HFF-Myc (cell line): Measurements from ENCODE around the gene GFOD2.

ENCODE experiments used
- DNase-seq: peaks from one replicate; pipeline ENCODE4 v3.0.0-alpha.2; 2011; ENCODE audit warnings: low read depth; ENCODE audit errors: extremely low read depth
- H3K4me3 ChIP-seq: replicated peaks from 2 replicates; pipeline ENCODE4 v1.5.1; 2011; ENCODE audit warnings: low read depth, mild to moderate bottlenecking, control low read depth, low read length
- CTCF ChIP-seq: IDR thresholded peaks from 2 replicates; pipeline ENCODE4 v1.5.1; 2012; ENCODE audit warnings: mild to moderate bottlenecking, low read depth, low read length, control low read depth; ENCODE audit errors: missing control alignments

The GFOD2 gene

GRCh38 chr16:67734731-67735201 lies 15.7 kb upstream of the GFOD2 start:
- TF ChIP-seq CTCF: no peak
- DNase-seq: no peak
- H3K4me3 ChIP-seq: no peak overlapping the region

DNA sequence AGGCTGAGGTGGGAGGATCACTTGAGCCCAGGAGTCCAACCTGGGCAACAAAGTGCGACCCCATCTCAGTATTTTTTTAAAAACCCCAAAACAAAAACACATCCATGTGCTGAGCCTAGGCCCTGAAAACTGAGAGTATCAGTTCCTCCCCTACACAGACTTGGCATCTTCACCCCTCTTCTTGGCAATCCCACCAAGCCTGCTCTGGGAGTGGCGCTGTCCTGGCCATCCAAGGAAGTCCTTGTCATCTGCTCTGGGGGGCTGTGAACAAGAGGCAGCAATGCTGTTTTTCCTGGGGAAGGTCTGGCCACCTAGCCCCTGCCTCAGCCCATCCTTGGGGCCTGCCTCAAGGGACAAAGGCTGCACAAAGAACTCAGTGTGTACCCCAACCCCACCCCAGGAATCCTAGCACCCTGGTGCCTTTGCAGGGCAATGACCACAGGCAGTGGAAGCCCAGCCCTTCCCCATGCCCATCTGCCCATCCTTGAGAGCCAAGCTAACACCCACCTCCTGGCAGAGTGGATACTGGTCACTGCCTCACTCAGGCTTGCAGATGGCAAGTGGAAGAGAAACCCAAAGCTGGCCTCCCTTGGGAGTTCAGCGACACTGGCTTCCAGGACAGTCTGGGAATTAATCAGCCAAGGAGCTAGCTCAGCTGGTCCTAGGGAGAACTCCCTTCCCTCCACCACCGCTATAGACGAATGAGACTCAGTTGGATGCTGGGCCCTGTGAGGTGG lies 14.8 kb upstream of the GFOD2 start:
- H3K4me3 ChIP-seq: no peak overlapping the region
- TF ChIP-seq CTCF: no peak
- no peak for DNase-seq

- TF ChIP-seq CTCF: no peak
- no peak for DNase-seq
- no peak overlapping the region for H3K4me3 ChIP-seq
Observed at GRCh38 chr16:67731753-67732095, 12.6 kb upstream of the GFOD2 start.

- DNase-seq: no peak
- no peak for TF ChIP-seq CTCF
- no peak overlapping the region for H3K4me3 ChIP-seq
Observed at GRCh38 chr16:67731071-67731752, 12.1 kb upstream of the GFOD2 start.

DNA sequence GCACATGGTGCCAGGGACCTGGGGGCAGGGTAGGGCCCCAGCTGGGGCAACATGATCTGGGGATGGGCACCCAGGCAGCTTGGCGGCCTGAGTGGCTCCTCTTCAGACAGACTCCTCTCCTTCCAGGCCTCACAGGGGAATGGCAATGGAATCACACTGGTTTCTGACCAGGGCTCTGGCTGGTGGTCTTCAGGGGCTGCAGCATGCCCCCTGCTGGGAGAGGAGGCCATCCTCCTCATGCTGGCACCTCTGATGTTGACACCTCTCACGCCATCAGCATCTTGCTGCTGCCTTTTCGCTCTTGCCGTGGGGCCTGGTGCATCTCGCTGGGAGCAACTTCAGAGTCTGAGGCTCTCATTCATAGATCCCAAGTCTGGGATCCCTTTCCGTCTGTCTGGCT lies 11.2 kb upstream of the GFOD2 start:
- no peak overlapping the region for H3K4me3 ChIP-seq
- TF ChIP-seq CTCF: no peak
- no peak for DNase-seq

DNA sequence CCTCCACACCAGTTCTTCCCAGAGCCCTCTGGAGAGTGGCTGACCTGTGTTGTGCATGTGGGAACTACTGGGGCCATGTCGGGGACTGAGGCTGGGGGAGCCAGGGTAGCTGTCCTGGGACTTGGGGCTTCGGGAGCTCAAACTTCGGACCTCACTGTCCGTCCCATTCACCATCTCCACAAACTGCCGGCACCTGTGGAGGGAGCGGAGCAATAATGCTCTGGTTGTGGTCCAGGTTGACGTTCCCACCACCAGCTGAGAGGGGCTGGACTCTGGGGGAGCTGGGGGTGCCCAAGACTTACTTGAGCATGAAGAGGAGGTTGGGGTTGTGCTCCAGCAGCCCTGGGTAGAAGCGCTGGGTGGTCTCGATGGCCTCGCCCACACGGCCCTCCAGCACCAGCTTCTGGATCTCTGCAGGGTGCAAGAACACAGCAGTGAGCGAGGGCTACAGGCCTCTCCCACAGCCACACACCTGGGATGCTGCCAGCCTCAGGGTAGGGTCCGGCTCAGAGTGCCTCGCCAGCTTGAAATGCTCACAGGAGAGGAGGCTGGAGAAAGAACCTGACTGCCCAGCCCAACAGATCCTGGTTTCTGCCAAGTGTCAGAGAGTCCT lies 10.6 kb upstream of the GFOD2 start:
- no peak overlapping the region for H3K4me3 ChIP-seq
- no peak for TF ChIP-seq CTCF
- no peak for DNase-seq
